Measurements from ENCODE around the gene GNE.

The GNE gene

DNA sequence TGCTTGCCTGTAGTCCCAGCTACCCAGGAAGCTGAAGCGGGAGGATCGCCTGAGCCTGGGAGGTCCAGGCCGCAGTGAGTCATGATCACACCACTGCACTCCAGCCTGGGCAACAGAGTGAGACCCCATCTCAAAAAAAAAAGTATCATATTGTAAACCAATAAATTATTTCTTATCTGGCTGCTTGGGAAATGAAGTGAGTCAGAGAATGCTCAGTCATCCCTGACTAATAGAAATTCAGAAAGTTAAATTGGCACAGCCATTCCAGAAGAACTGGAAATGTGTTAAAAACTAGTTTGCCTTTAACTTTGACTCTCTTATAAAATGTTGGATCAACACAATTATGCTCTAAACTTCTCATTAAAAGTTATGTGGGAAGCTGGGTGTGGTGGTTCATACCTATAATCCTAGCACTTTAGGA lies 9.8 kb upstream of the GNE start:
- TF ChIP-seq, protein P1, sequence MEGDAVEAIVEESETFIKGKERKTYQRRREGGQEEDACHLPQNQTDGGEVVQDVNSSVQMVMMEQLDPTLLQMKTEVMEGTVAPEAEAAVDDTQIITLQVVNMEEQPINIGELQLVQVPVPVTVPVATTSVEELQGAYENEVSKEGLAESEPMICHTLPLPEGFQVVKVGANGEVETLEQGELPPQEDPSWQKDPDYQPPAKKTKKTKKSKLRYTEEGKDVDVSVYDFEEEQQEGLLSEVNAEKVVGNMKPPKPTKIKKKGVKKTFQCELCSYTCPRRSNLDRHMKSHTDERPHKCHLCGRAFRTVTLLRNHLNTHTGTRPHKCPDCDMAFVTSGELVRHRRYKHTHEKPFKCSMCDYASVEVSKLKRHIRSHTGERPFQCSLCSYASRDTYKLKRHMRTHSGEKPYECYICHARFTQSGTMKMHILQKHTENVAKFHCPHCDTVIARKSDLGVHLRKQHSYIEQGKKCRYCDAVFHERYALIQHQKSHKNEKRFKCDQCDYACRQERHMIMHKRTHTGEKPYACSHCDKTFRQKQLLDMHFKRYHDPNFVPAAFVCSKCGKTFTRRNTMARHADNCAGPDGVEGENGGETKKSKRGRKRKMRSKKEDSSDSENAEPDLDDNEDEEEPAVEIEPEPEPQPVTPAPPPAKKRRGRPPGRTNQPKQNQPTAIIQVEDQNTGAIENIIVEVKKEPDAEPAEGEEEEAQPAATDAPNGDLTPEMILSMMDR (IDR thresholded peaks at IDR 0.05; ENCODE audit: low read depth, low read length): no peak
- no peak overlapping the region for H3K4me3 ChIP-seq (replicated peaks in 1 of 2; ENCODE audit: low read depth in 2 of 2, low read length in 2 of 2)
- DNase-seq (ENCODE audit: low read depth in 2 of 2): peak; percentile 41 to 55

DNA sequence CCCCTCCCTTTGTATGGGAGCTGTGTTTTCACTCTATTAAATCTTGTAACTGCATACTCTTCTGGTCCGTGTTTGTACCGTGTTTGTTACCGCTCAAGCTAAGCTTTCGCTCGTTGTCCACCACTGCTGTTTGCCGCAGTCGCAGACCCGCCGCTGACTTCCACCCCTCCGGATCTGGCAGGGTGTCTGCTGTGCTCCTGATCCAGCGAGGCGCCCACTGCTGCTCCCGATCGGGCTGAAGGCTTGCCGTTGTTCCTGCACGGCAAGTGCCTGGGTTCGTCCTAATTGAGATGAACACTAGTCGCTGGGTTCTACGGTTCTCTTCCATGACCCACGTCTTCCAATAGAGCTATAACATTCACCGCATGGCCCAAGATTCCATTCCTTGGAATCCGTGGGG lies 6.6 kb upstream of the GNE start:
- no peak overlapping the region for H3K4me3 ChIP-seq (replicated peaks in 1 of 2; ENCODE audit: low read depth in 2 of 2, low read length in 2 of 2)
- DNase-seq (ENCODE audit: low read depth in 2 of 2): no peak
- TF ChIP-seq, protein P1 (IDR thresholded peaks at IDR 0.05; ENCODE audit: low read depth, low read length): no peak

DNA sequence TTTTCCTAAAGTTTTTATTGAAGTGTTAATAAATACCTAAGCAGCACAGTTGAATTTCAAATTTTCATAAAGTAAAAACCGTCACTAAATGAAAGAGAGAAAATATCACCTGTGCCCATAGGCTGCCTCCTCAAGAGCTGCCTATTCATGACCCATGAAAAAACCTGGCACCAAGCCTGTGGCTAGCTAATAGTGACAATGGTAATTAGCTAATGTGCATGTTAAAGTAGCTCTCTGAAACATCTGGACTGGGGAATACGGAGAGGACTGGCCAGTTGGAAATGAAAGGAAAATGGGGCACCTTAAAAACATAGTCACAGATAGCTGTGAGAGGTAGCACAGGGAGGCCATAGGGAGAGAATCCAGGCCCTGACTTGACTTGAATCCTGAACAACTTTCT lies 5.4 kb upstream of the GNE start:
- no peak overlapping the region for H3K4me3 ChIP-seq (replicated peaks in 1 of 2; ENCODE audit: low read depth in 2 of 2, low read length in 2 of 2)
- DNase-seq (ENCODE audit: low read depth in 2 of 2): no peak
- TF ChIP-seq, protein P1 (IDR thresholded peaks at IDR 0.05; ENCODE audit: low read depth, low read length): no peak

DNA sequence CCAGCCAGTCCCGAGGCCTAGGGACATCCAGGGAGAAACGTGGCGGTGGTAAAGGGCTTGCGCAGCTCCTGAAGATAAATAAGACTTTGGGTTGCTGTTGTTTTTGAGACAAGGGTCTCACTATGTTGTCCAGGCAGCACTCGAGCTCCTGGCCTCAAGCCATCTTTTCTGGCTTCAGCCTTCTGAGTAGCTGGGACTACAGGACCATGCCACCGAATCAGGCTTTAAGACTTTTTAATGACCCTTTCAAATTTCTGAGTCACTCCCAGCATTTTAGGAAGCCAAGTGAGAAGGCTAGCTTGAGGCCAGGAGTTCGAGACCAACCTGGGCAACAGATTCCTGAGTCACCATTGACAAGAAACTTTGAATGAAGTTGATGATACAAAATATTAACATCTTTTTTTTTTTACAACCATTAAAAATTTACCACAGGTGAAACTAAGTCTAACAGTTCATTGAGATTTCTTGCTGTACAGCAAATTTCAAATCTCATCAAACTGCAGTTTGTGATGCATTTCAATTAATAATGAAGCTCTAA lies 817 bp upstream of the GNE start:
- TF ChIP-seq, protein P1 (IDR thresholded peaks at IDR 0.05; ENCODE audit: low read depth, low read length): no peak
- peak overlapping the region; percentile 73 to 84 for H3K4me3 ChIP-seq (replicated peaks in 1 of 2; ENCODE audit: low read depth in 2 of 2, low read length in 2 of 2)
- peak in 1 of 2 donors; percentile 18 for DNase-seq (ENCODE audit: low read depth in 2 of 2)

DNA sequence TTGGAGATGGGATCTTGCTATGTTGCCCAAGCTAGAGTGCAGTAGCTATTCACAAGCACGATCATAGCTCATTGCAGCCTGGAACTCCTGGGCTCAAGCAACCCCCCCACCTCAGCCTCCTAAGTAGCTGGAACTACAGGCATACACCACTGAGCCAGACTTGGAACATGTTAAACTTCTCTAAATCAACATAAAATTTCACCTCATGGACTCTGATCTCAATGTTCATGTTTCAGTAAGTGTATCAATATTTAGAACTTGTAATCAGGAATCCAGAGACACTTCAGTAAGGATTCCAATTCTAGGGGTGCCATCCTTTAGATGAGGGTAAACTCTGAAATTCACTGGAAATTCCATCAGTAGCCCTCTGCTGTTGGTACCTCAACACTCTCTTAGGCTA lies 6.8 kb downstream of the GNE start:
- TF ChIP-seq, protein P1 (IDR thresholded peaks at IDR 0.05; ENCODE audit: low read depth, low read length): no peak
- no peak overlapping the region for H3K4me3 ChIP-seq (replicated peaks in 1 of 2; ENCODE audit: low read depth in 2 of 2, low read length in 2 of 2)
- no peak for DNase-seq (ENCODE audit: low read depth in 2 of 2)

DNA sequence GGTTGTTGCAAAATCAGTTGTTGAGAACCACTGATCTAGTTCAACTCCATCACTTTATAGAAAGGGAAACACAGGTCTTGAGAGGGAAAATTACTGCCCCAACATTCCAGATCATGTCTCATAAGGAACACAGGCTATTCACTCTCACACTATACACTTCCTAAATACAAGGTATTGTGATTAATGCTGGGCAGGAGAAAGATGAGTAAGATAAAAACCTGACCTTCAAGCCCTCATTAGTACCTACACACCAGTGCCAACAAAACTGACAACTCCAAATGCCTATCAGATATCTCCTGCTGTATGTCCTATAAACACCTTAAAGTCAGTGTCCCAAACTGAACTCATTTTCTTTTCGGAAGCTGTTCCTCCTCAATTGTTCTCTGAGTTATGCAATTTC lies 8.2 kb downstream of the GNE start:
- peak in 1 of 2 donors; percentile 5 for DNase-seq (ENCODE audit: low read depth in 2 of 2)
- H3K4me3 ChIP-seq (replicated peaks in 1 of 2; ENCODE audit: low read depth in 2 of 2, low read length in 2 of 2): no peak overlapping the region
- TF ChIP-seq, protein P1 (IDR thresholded peaks at IDR 0.05; ENCODE audit: low read depth, low read length): no peak

DNA sequence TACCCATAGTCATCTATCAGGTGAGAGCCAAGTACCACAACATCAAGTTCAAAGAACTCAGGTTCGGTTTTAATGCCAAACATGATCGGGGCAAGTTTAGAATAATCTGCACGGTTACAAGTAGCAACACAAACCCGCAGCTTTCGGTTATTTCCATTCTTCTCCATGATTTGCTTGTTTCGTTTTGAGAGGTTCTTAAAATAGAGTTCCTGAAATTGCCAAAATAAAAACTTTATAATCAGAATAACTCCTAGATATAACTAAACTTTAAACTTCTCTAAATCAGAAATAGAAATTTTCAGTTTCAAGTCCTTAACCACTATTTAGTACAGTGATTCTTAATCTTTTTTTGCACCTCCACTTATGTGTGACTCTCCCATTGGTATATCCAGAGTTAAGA lies 9.1 kb downstream of the GNE start:
- no peak for DNase-seq (ENCODE audit: low read depth in 2 of 2)
- H3K4me3 ChIP-seq (replicated peaks in 1 of 2; ENCODE audit: low read depth in 2 of 2, low read length in 2 of 2): no peak overlapping the region
- TF ChIP-seq, protein P1 (IDR thresholded peaks at IDR 0.05; ENCODE audit: low read depth, low read length): no peak

Measured in cardiac fibroblast (primary cell).